Epithelial cell of esophagus (primary cell): ENCODE results near the gene ARFGEF2.

Source experiments
- DNase-seq: peaks from one replicate; pipeline ENCODE4 v3.0.0; 2010; ENCODE audit warnings: low read depth
- H3K4me3 ChIP-seq: 2 replicates; pipeline ENCODE4 v1.5.1; 2011; ENCODE audit warnings: mild to moderate bottlenecking, low read length, control low read depth
- CTCF ChIP-seq: IDR thresholded peaks from 2 replicates; pipeline ENCODE4 v1.5.1; 2011; ENCODE audit warnings: low read depth, mild to moderate bottlenecking, low read length, control low read depth, inconsistent platforms; ENCODE audit not compliant: insufficient read depth; ENCODE audit errors: missing control alignments

Gene ARFGEF2

GRCh38 chr20:49028684-49029083 is 107.2 kb downstream of the ARFGEF2 start:
- peak; percentile 11 for DNase-seq
- no peak overlapping the region for H3K4me3 ChIP-seq

GRCh38 chr20:49029203-49029602 is 107.7 kb downstream of the ARFGEF2 start:
- DNase-seq = no peak
- TF ChIP-seq CTCF = no peak
- no peak overlapping the region for H3K4me3 ChIP-seq

More at GRCh38 chr20:49028684-49029083, 107.2 kb downstream of the ARFGEF2 start:
- TF ChIP-seq CTCF = peak; percentile 44

GRCh38 chr20:49030954-49031619 is 109.6 kb downstream of the ARFGEF2 start:
- TF ChIP-seq CTCF = no peak
- H3K4me3 ChIP-seq = no peak overlapping the region
- DNase-seq = no peak

GRCh38 chr20:49032455-49032854 is 110.9 kb downstream of the ARFGEF2 start:
- no peak for DNase-seq
- TF ChIP-seq CTCF = no peak
- no peak overlapping the region for H3K4me3 ChIP-seq

- no peak overlapping the region for H3K4me3 ChIP-seq
- TF ChIP-seq CTCF = no peak
- DNase-seq = no peak
Measured at GRCh38 chr20:49034070-49034732, 112.7 kb downstream of the ARFGEF2 start.

GRCh38 chr20:49037962-49038387 is 116.5 kb downstream of the ARFGEF2 start:
- H3K4me3 ChIP-seq = no peak overlapping the region
- no peak for TF ChIP-seq CTCF
- no peak for DNase-seq
